Naive thymus-derived CD4-positive, alpha-beta T cell (primary cell): ENCODE measurements around the gene SFI1. TPM values are rescaled to one million over a fixed set of nuclear protein-coding genes. Genes with fewer than 3 reads are reported as not detected.
A peak's percentile ranks its signal among the peaks of the same experiment; 100 is the strongest.

Source experiments
- ATAC-seq: fragments of 150-1000 bp; cut with Tn5 transposase; 2 replicates; pipeline ENCODE4 v1.10.0; 2021; ENCODE audit warnings: mild to moderate bottlenecking, moderate library complexity
- CTCF ChIA-PET: fragments of 350-600 bp; sonication (Branson Sonifier 250); formaldehyde crosslinking; loops from one replicate; lab custom pipeline; 2021; ENCODE audit warnings: antibody characterized with exemption; lab: Charles Lee
- POLR2A ChIA-PET: fragments of 350-600 bp; sonication (Branson Sonifier 250); formaldehyde crosslinking; loops from one replicate; lab custom pipeline; 2021; ENCODE audit warnings: antibody characterized with exemption, inconsistent platforms; lab: Charles Lee
- DNase-seq, 9 donors: peaks; one replicate each; pipeline versions ENCODE4 v3.0.0 to v3.0.0-alpha.2; 2020 to 2022; ENCODE audit warnings: mixed read lengths in 1 of 9
- H3K27ac ChIP-seq: one replicate; pipeline ENCODE4 v1.7.0; 2013; ENCODE audit warnings: mild to moderate bottlenecking, low read depth, low read length, moderate library complexity
- H3K27me3 ChIP-seq, 2 donors: one replicate each; pipeline ENCODE4 v1.7.0; 2013; ENCODE audit warnings: low read length in 2 of 2, mild to moderate bottlenecking in 2 of 2, moderate library complexity in 2 of 2; ENCODE audit not compliant: control insufficient read depth in 2 of 2, insufficient read depth in 2 of 2
- H3K36me3 ChIP-seq, 3 experiments: 1 replicate in 2 of 3; 2 replicates in 1 of 3; pipeline ENCODE4 v1.7.0; 2013; ENCODE audit warnings: low read length in 3 of 3, mild to moderate bottlenecking in 3 of 3, moderate library complexity in 1 of 3; ENCODE audit not compliant: insufficient read depth in 3 of 3, control insufficient read depth in 2 of 3
- H3K4me1 ChIP-seq, 2 donors: one replicate each; pipeline ENCODE4 v1.7.0; 2013; ENCODE audit warnings: low read length in 2 of 2, mild to moderate bottlenecking in 2 of 2, moderate library complexity in 1 of 2; ENCODE audit not compliant: control insufficient read depth in 2 of 2, insufficient read depth in 2 of 2
- H3K4me3 ChIP-seq: 2 replicates; pipeline ENCODE4 v1.7.0; 2013; ENCODE audit warnings: mild to moderate bottlenecking, low read length
- H3K9me3 ChIP-seq, 3 experiments: 1 replicate in 2 of 3; 2 replicates in 1 of 3; pipeline ENCODE4 v1.7.0; 2013; ENCODE audit warnings: low read length in 3 of 3; ENCODE audit not compliant: control insufficient read depth in 2 of 3
- H3K27ac Mint-ChIP-seq, 9 donors: one replicate each; pipeline ENCODE4 v1.8.0; 2020 to 2022; ENCODE audit warnings: mixed read lengths in 9 of 9, mild to moderate bottlenecking in 8 of 9, moderate library complexity in 5 of 9, inconsistent platforms in 2 of 9
- H3K27me3 Mint-ChIP-seq, 5 donors: one replicate each; pipeline ENCODE4 v1.8.0; 2021 to 2022; ENCODE audit warnings: mixed read lengths in 5 of 5, mild to moderate bottlenecking in 1 of 5
- H3K36me3 Mint-ChIP-seq, 5 donors: one replicate each; pipeline ENCODE4 v1.8.0; 2020 to 2022; ENCODE audit warnings: mixed read lengths in 5 of 5, mild to moderate bottlenecking in 3 of 5, inconsistent platforms in 1 of 5
- H3K4me1 Mint-ChIP-seq, 7 donors: one replicate each; pipeline ENCODE4 v1.8.0; 2020 to 2022; ENCODE audit warnings: mixed read lengths in 7 of 7, mild to moderate bottlenecking in 3 of 7, inconsistent platforms in 1 of 7
- H3K4me3 Mint-ChIP-seq, 10 donors: one replicate each; pipeline ENCODE4 v1.8.0; 2020 to 2022; ENCODE audit warnings: mild to moderate bottlenecking in 10 of 10, mixed read lengths in 10 of 10, moderate library complexity in 6 of 10, inconsistent platforms in 2 of 10
- H3K9me3 Mint-ChIP-seq, 11 donors: one replicate each; pipeline ENCODE4 v1.8.0; 2020 to 2022; ENCODE audit warnings: mixed read lengths in 11 of 11, mild to moderate bottlenecking in 4 of 11, inconsistent platforms in 1 of 11, moderate library complexity in 1 of 11
- intact Hi-C, 2 donors: fragments of 100-400 bp; cut with micrococcal nuclease; formaldehyde crosslinking; loops; one replicate each; pipeline ENCODE4 v1.15.1; 2023
- polyA plus RNA-seq, 2 donors: library from polyadenylated mRNA; unstranded; fragments of 300-500 nt; fragmentation: Illumina TruSeq; gene quantifications; one replicate each; pipeline ENCODE4 v1.2.3, GENCODE V29; 2021
- total RNA-seq, 6 experiments: library from RNA in 5 of 6; stranded (reverse) in 5 of 6; gene quantifications; 1 replicate in 5 of 6; 2 replicates in 1 of 6; pipeline ENCODE4 v1.2.3 and lab custom pipeline; 2021 to 2026

SFI1 gene
- total and polyA plus RNA-seq, 7 experiments from 2014 or later = 25.9 to 359 (median 253) TPM

GRCh38 chr22:31604746-31605705 is 108.7 kb downstream of the SFI1 start:
- ChIA-PET POLR2A (no interaction called here), CTCF (interaction anchor here (1.4 kb wide), 1 partner anchor 29 kb away, joined by 4 read pairs; no protein-coding TSS in a partner anchor)
- H3K27ac Mint-ChIP-seq = peak overlapping the region in 5 of 9 donors; percentile 9 to 76 (median 31)
- H3K27me3 Mint-ChIP-seq = no peaks in the 10 kb centered on the region
- H3K36me3 Mint-ChIP-seq = peaks cover 3 to 37% (median 17%) of the 10 kb centered on the region in 5 donors
- intact Hi-C loops = no loop called here
- no peak overlapping the region for H3K4me3 Mint-ChIP-seq
- Histone ChIP-seq H3K36me3 (peaks cover 0 to 92% (median 13%) of the 10 kb centered on the region in 3 experiments), H3K4me1 (no peaks in the 10 kb centered on the region), H3K27ac (no peak overlapping the region), H3K27me3 (no peaks in the 10 kb centered on the region), H3K9me3 (no peaks in the 10 kb centered on the region), H3K4me3 (no peak overlapping the region)
- ATAC-seq = no peak
- peaks cover 0 to 2% (median 0%) of the 10 kb centered on the region in 11 donors for H3K9me3 Mint-ChIP-seq
- H3K4me1 Mint-ChIP-seq = peaks cover 0 to 7% (median 0%) of the 10 kb centered on the region in 7 donors
- no peak for DNase-seq

GRCh38 chr22:31605851-31606585 is 109.7 kb downstream of the SFI1 start:
- ChIA-PET POLR2A (no interaction called here), CTCF (interaction anchor here (1.4 kb wide), 1 partner anchor 28 kb away, joined by 4 read pairs; no protein-coding TSS in a partner anchor)
- H3K27me3 Mint-ChIP-seq = no peaks in the 10 kb centered on the region
- ATAC-seq = no peak
- Histone ChIP-seq H3K4me1 (no peaks in the 10 kb centered on the region), H3K27ac (no peak overlapping the region), H3K27me3 (no peaks in the 10 kb centered on the region), H3K4me3 (no peak overlapping the region), H3K9me3 (no peaks in the 10 kb centered on the region), H3K36me3 (peaks cover 0 to 94% (median 14%) of the 10 kb centered on the region in 3 experiments)
- no peaks in the 10 kb centered on the region for H3K4me1 Mint-ChIP-seq
- H3K9me3 Mint-ChIP-seq = peaks cover 0 to 2% (median 0%) of the 10 kb centered on the region in 11 donors
- no peak overlapping the region for H3K4me3 Mint-ChIP-seq
- peaks cover 3 to 37% (median 13%) of the 10 kb centered on the region in 5 donors for H3K36me3 Mint-ChIP-seq
- H3K27ac Mint-ChIP-seq = peak overlapping the region in 3 of 9 donors; percentile 15 to 53 (median 52)
- intact Hi-C loops = no loop called here
- no peak for DNase-seq

- Mint-ChIP-seq H3K4me3 (peak overlapping the region in 1 of 10 donors; percentile 21), H3K9me3 (peaks cover 0 to 2% (median 0%) of the 10 kb centered on the region in 11 donors), H3K27ac (peak overlapping the region in 2 of 9 donors; percentile 22 to 51), H3K36me3 (peaks cover 3 to 32% (median 13%) of the 10 kb centered on the region in 5 donors), H3K4me1 (no peaks in the 10 kb centered on the region), H3K27me3 (no peaks in the 10 kb centered on the region)
- ATAC-seq (no peak), DNase-seq (no peak)
- H3K4me1 ChIP-seq = no peaks in the 10 kb centered on the region
- intact Hi-C loops = no loop called here
- H3K4me3 ChIP-seq = no peak overlapping the region
- no peak overlapping the region for H3K27ac ChIP-seq
- ChIA-PET POLR2A (no interaction called here), CTCF (no interaction called here)
- no peaks in the 10 kb centered on the region for H3K27me3 ChIP-seq
- no peaks in the 10 kb centered on the region for H3K9me3 ChIP-seq
- H3K36me3 ChIP-seq = peaks cover 0 to 91% (median 22%) of the 10 kb centered on the region in 3 experiments
Observed at GRCh38 chr22:31607696-31608095, 111.4 kb downstream of the SFI1 start.

GRCh38 chr22:31609716-31610115 is 113.4 kb downstream of the SFI1 start:
- Histone ChIP-seq H3K4me3 (no peak overlapping the region), H3K4me1 (no peaks in the 10 kb centered on the region), H3K36me3 (peaks cover 0 to 87% (median 15%) of the 10 kb centered on the region in 3 experiments), H3K27ac (no peak overlapping the region), H3K9me3 (no peaks in the 10 kb centered on the region), H3K27me3 (no peaks in the 10 kb centered on the region)
- no peaks in the 10 kb centered on the region for H3K27me3 Mint-ChIP-seq
- CTCF ChIA-PET = no interaction called here
- peaks cover 0 to 6% (median 0%) of the 10 kb centered on the region in 7 donors for H3K4me1 Mint-ChIP-seq
- DNase-seq = no peak
- no peak for ATAC-seq
- peak overlapping the region in 2 of 9 donors; percentile 28 to 49 for H3K27ac Mint-ChIP-seq
- intact Hi-C loops = no loop called here
- H3K36me3 Mint-ChIP-seq = peaks cover 7 to 32% (median 9%) of the 10 kb centered on the region in 5 donors
- H3K9me3 Mint-ChIP-seq = peaks cover 0 to 2% (median 0%) of the 10 kb centered on the region in 11 donors
- POLR2A ChIA-PET = no interaction called here
- H3K4me3 Mint-ChIP-seq = no peak overlapping the region

- no peak for ATAC-seq
- H3K9me3 Mint-ChIP-seq = no peaks in the 10 kb centered on the region
- intact Hi-C loops = no loop called here
- ChIA-PET CTCF (no interaction called here), POLR2A (no interaction called here)
- no peak overlapping the region for H3K27ac ChIP-seq
- H3K9me3 ChIP-seq = no peaks in the 10 kb centered on the region
- peak overlapping the region in 1 of 9 donors; percentile 56 for H3K27ac Mint-ChIP-seq
- no peak overlapping the region for H3K4me3 ChIP-seq
- no peaks in the 10 kb centered on the region for H3K4me1 ChIP-seq
- peaks cover 7 to 27% (median 9%) of the 10 kb centered on the region in 5 donors for H3K36me3 Mint-ChIP-seq
- no peaks in the 10 kb centered on the region for H3K27me3 ChIP-seq
- no peaks in the 10 kb centered on the region for H3K27me3 Mint-ChIP-seq
- peaks cover 0 to 86% (median 15%) of the 10 kb centered on the region in 3 experiments for H3K36me3 ChIP-seq
- H3K4me3 Mint-ChIP-seq = no peak overlapping the region
- DNase-seq = no peak
- peaks cover 3 to 6% (median 5%) of the 10 kb centered on the region in 7 donors for H3K4me1 Mint-ChIP-seq
Observed at GRCh38 chr22:31610611-31611010, 114.3 kb downstream of the SFI1 start.

GRCh38 chr22:31611061-31611760 is 114.9 kb downstream of the SFI1 start:
- intact Hi-C loops = no loop called here
- H3K36me3 Mint-ChIP-seq = peaks cover 7 to 22% (median 9%) of the 10 kb centered on the region in 5 donors
- no peak overlapping the region for H3K4me3 Mint-ChIP-seq
- H3K4me1 ChIP-seq = no peaks in the 10 kb centered on the region
- H3K9me3 Mint-ChIP-seq = no peaks in the 10 kb centered on the region
- ChIA-PET CTCF (no interaction called here), POLR2A (no interaction called here)
- H3K27me3 Mint-ChIP-seq = no peaks in the 10 kb centered on the region
- H3K4me3 ChIP-seq = no peak overlapping the region
- ATAC-seq = no peak
- H3K4me1 Mint-ChIP-seq = peaks cover 6 to 12% (median 7%) of the 10 kb centered on the region in 7 donors
- H3K9me3 ChIP-seq = no peaks in the 10 kb centered on the region
- no peak overlapping the region for H3K27ac ChIP-seq
- no peaks in the 10 kb centered on the region for H3K27me3 ChIP-seq
- peaks cover 0 to 81% (median 15%) of the 10 kb centered on the region in 3 experiments for H3K36me3 ChIP-seq
- no peak for DNase-seq
- peak overlapping the region in 3 of 9 donors; percentile 9 to 86 (median 56) for H3K27ac Mint-ChIP-seq
